ENCODE measurements around the gene AOC1.
"Not testable (repeated sequence)": the region's sequence is repeated elsewhere in the genome, so short reads cannot be mapped to it uniquely, and the experiment has no call there.

The AOC1 gene

DNA sequence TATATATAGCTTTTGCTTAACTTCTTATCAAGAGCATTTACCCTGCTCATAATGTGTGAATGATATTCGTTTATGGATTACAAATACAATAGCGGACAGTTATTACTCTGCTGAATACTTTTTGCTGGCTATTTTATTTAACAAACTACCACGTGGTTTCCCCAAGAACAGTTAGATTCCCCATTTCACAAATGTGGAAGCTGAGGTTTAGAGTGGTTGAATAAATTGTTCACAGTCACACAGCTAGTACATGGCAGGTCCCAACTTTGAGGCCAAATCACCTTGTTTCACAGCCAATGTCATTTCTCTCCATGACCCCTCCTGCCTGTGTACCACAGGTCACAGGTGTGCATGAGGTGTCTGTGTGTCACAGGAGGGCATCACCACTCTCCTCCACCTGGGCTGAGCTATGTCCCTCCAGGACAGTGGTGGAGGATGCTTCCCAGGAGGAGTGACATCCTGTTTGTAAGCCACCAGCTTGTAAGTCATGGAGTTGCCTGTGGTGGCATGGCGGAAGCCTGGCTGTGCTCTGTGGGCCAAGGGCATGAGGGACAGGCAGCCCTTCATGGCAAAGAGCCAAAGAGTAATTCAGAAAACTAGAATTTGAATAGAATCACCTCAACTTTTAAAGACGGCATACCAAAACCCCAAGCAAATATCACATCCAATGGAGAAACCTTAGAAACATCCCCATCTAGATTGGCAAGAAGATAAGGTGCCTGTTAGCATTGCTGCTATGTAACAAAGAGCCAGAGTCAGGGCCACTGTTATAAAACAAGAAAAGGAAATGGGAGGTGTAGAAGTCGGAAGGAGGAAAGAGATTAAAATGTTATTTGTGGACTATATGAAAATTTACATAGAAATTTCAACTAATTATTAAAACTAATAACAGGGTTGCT is 51.9 kb downstream of the AOC1 start:
- Histone ChIP-seq H3K4me2 (ENCODE audit: low read length) (peak overlapping the region; percentile 61), H3K4me1 (ENCODE audit: control insufficient read depth, insufficient read depth, low read length) (peaks cover 10% of the 10 kb centered on the region), H3K9ac (ENCODE audit: low read depth, low read length) (no peak overlapping the region), H3K4me3 (ENCODE audit: low read length) (no peak overlapping the region), H3K9me3 (replicated peaks; ENCODE audit: low read length) (no peaks in the 10 kb centered on the region), H3K36me3 (ENCODE audit: insufficient read depth, low read length) (no peaks in the 10 kb centered on the region), H3K27me3 (ENCODE audit: control insufficient read depth, insufficient read depth, low read length) (peaks cover 38% of the 10 kb centered on the region)

GRCh38 chr7:150908173-150908572 is 55.9 kb downstream of the AOC1 start:
- no peak overlapping the region for H3K4me3 ChIP-seq (ENCODE audit: low read length)
- no peak overlapping the region for H3K4me2 ChIP-seq (ENCODE audit: low read length)
- no peak overlapping the region for H3K9ac ChIP-seq (ENCODE audit: low read depth, low read length)
- no peaks in the 10 kb centered on the region for H3K36me3 ChIP-seq (ENCODE audit: insufficient read depth, low read length)
- peaks cover 14% of the 10 kb centered on the region for H3K27me3 ChIP-seq (ENCODE audit: control insufficient read depth, insufficient read depth, low read length)
- H3K9me3 ChIP-seq (replicated peaks; ENCODE audit: low read length): no peaks in the 10 kb centered on the region
- H3K4me1 ChIP-seq (ENCODE audit: control insufficient read depth, insufficient read depth, low read length): peaks cover 10% of the 10 kb centered on the region

- Histone ChIP-seq H3K4me1 (ENCODE audit: control insufficient read depth, insufficient read depth, low read length) (peaks cover under 1% of the 10 kb centered on the region), H3K27me3 (ENCODE audit: control insufficient read depth, insufficient read depth, low read length) (peaks cover 24% of the 10 kb centered on the region), H3K36me3 (ENCODE audit: insufficient read depth, low read length) (no peaks in the 10 kb centered on the region), H3K4me3 (ENCODE audit: low read length) (no peak overlapping the region), H3K9ac (ENCODE audit: low read depth, low read length) (no peak overlapping the region), H3K9me3 (replicated peaks; ENCODE audit: low read length) (no peaks in the 10 kb centered on the region), H3K4me2 (ENCODE audit: low read length) (no peak overlapping the region)
These were observed 57.1 kb downstream of the AOC1 start for GRCh38 chr7:150909200-150909995.

DNA sequence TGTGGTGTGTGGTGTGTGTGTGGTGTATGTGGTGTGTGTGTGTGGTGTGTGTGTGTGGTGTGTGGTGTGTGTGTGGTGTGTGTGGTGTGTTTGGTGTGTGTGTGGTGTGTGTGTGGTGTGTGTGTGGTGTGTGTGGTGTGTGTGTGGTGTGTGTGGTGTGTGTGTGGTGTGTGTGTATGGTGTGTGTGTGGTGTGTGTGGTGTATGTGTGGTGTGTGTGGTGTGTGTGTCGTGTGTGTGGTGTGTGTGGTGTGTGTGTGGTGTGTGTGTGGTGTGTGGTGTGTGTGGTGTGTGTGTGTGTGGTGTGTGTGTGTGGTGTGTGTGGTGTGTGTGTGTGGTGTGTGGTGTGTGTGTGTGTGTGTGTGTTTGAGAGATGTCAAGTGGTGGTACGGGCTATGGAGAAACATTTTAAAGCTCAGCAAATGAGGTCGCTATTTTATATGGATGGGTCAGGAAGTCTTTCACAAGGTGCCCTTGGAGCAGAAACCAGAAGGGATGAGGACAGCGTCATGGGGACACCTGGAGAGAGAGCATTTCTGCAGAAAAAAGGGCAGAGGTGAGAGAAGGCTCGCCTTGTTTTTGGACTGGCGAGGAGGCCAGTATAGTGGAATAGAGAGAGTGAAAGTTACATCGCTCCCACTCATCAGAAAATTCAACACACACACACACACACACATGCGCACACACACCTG is 58.1 kb downstream of the AOC1 start:
- not testable (repeated sequence) for H3K4me3 ChIP-seq (ENCODE audit: low read length); H3K36me3 ChIP-seq (ENCODE audit: insufficient read depth, low read length); H3K9ac ChIP-seq (ENCODE audit: low read depth, low read length); H3K4me1 ChIP-seq (ENCODE audit: control insufficient read depth, insufficient read depth, low read length); H3K9me3 ChIP-seq (replicated peaks; ENCODE audit: low read length); H3K4me2 ChIP-seq (ENCODE audit: low read length)
- peaks cover 21% of the 10 kb centered on the region for H3K27me3 ChIP-seq (ENCODE audit: control insufficient read depth, insufficient read depth, low read length)

- Histone ChIP-seq H3K4me3 (ENCODE audit: low read length) (no peak overlapping the region), H3K4me1 (ENCODE audit: control insufficient read depth, insufficient read depth, low read length) (no peaks in the 10 kb centered on the region), H3K27me3 (ENCODE audit: control insufficient read depth, insufficient read depth, low read length) (peaks cover 18% of the 10 kb centered on the region), H3K36me3 (ENCODE audit: insufficient read depth, low read length) (no peaks in the 10 kb centered on the region), H3K9me3 (replicated peaks; ENCODE audit: low read length) (no peaks in the 10 kb centered on the region), H3K9ac (ENCODE audit: low read depth, low read length) (no peak overlapping the region), H3K4me2 (ENCODE audit: low read length) (no peak overlapping the region)
These were observed 58.7 kb downstream of the AOC1 start for GRCh38 chr7:150910996-150911422.
